ENCODE data around the gene MRTFB. TPM values are rescaled to one million over a fixed set of nuclear protein-coding genes. Genes with fewer than 3 reads are reported as not detected.

MRTFB gene
- total RNA-seq, 1 experiment from 2014 or later, result 90.5 TPM

DNA sequence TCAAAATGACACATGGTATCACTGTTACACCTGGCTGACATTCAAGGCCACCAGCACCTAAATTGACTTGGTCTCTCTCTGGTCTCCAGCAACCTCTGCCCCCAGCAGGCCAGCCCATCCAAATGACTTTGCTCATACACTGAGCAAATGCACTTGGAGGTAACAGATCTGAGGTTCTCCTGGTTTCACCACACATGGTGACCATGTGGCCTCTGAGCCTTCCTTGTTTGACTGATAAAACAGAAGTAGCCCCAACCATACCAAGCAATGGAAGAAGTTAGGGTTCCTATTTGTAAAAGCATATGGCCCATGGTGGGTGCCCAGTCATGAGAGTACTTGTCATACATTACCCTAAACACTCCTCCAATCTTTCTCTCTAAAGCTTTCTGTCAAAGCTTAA is 181.7 kb downstream of the MRTFB start:
- BruUV-seq (replicated peaks), result no TSS peak
- H3K36me3 ChIP-seq (ENCODE audit: control insufficient read depth, insufficient read depth, low read length), result peaks cover 46% of the 10 kb centered on the region
- TF ChIP-seq REST (IDR thresholded peaks at IDR 0.05; ENCODE audit: insufficient read depth in 1 of 2, low read depth in 2 of 2, low read length in 1 of 2) (no peak), POLR2AphosphoS5 (IDR thresholded peaks at IDR 0.05; ENCODE audit: low read depth, low read length) (no peak), CTCF (IDR thresholded peaks at IDR 0.05) (no peak), TCF7L2 (IDR thresholded peaks at IDR 0.05; ENCODE audit: low read depth, low read length) (no peak), SIN3A (IDR thresholded peaks at IDR 0.05; ENCODE audit: borderline replicate concordance, insufficient read depth, low read depth, low read length) (no peak)
- ATAC-seq, result no peak
- in situ Hi-C loops (cut with HindIII; ENCODE audit: low pct_unique_long_range_greater_than_20kb, low sequenced_read_pairs), result no loop called here
- no peaks in the 10 kb centered on the region for H3K9me3 ChIP-seq (ENCODE audit: control insufficient read depth, insufficient read depth, low read depth, low read length)
- no peak overlapping the region for H3K27ac ChIP-seq (ENCODE audit: low read length)
- no peak for DNase-seq (ENCODE audit: low read depth, low spot score)
- H3K27me3 ChIP-seq (ENCODE audit: control insufficient read depth, insufficient read depth, low read length), result no peaks in the 10 kb centered on the region
- ChIA-PET CTCF (no interaction called here), POLR2A (no interaction called here)
- intact Hi-C loops (cut with micrococcal nuclease; ENCODE audit: unreplicated experiment), result no loop called here
- H3K4me3 ChIP-seq (ENCODE audit: low read depth in 2 of 2, low read length in 2 of 2), result no peak overlapping the region
- H3K4me1 ChIP-seq (ENCODE audit: control insufficient read depth, insufficient read depth, low read length), result no peaks in the 10 kb centered on the region

DNA sequence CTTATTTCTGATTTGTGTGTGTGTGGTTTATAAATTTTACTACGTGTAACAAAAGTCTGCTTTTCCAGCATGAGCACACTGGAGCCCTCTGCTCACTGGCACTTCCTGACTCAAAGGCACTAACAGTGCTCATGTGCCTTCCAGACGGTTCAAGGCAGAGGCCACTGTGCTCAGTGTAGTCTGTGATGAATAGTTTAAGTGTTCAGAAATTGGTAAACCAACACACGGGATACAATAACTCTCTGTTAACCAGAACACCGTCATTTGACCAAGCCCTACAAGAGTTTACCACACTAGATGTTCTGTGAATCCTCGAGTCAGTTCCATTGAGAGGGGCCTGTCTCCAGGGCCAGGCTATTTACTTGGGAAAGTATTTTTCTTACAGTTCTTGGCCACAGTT is 191.9 kb downstream of the MRTFB start:
- H3K4me1 ChIP-seq (ENCODE audit: control insufficient read depth, insufficient read depth, low read length), result no peaks in the 10 kb centered on the region
- H3K27me3 ChIP-seq (ENCODE audit: control insufficient read depth, insufficient read depth, low read length), result no peaks in the 10 kb centered on the region
- H3K36me3 ChIP-seq (ENCODE audit: control insufficient read depth, insufficient read depth, low read length), result peaks cover 42% of the 10 kb centered on the region
- ChIA-PET CTCF (no interaction called here), POLR2A (no interaction called here)
- intact Hi-C loops (cut with micrococcal nuclease; ENCODE audit: unreplicated experiment), result no loop called here
- BruUV-seq (replicated peaks), result no TSS peak
- in situ Hi-C loops (cut with HindIII; ENCODE audit: low pct_unique_long_range_greater_than_20kb, low sequenced_read_pairs), result no loop called here
- ATAC-seq, result no peak
- no peaks in the 10 kb centered on the region for H3K9me3 ChIP-seq (ENCODE audit: control insufficient read depth, insufficient read depth, low read depth, low read length)
- TF ChIP-seq SIN3A (IDR thresholded peaks at IDR 0.05; ENCODE audit: borderline replicate concordance, insufficient read depth, low read depth, low read length), result no peak
- TF ChIP-seq TCF7L2 (IDR thresholded peaks at IDR 0.05; ENCODE audit: low read depth, low read length), result no peak
- no peak overlapping the region for H3K4me3 ChIP-seq (ENCODE audit: low read depth in 2 of 2, low read length in 2 of 2)
- H3K27ac ChIP-seq (ENCODE audit: low read length), result no peak overlapping the region
- no peak for DNase-seq (ENCODE audit: low read depth, low spot score)

DNA sequence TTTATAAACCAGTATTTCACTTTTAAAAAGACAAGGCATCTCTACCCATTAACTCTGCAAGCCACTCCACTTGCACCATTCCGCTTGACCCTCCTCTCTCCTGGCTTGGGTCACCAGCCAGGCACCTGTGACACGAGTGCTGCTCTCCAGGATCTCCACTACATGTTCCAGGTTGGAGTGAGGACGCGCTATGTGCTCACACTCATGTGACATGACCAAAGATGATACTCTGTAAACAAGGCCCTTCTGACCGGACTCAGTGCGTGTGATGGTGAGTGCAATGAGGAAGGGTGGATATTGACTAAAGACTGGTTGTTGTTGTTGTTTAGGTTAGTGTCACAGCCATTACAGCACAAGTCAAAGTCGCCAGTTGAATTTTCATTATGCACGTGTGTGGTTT is 192.7 kb downstream of the MRTFB start:
- TF ChIP-seq REST (IDR thresholded peaks at IDR 0.05; ENCODE audit: insufficient read depth in 1 of 2, low read depth in 2 of 2, low read length in 1 of 2) (no peak), CTCF (IDR thresholded peaks at IDR 0.05) (no peak), POLR2AphosphoS5 (IDR thresholded peaks at IDR 0.05; ENCODE audit: low read depth, low read length) (no peak), TCF7L2 (IDR thresholded peaks at IDR 0.05; ENCODE audit: low read depth, low read length) (no peak), SIN3A (IDR thresholded peaks at IDR 0.05; ENCODE audit: borderline replicate concordance, insufficient read depth, low read depth, low read length) (no peak)
- Histone ChIP-seq H3K36me3 (ENCODE audit: control insufficient read depth, insufficient read depth, low read length) (peaks cover 37% of the 10 kb centered on the region), H3K9me3 (ENCODE audit: control insufficient read depth, insufficient read depth, low read depth, low read length) (no peaks in the 10 kb centered on the region), H3K27ac (ENCODE audit: low read length) (no peak overlapping the region), H3K4me3 (ENCODE audit: low read depth in 2 of 2, low read length in 2 of 2) (no peak overlapping the region), H3K27me3 (ENCODE audit: control insufficient read depth, insufficient read depth, low read length) (no peaks in the 10 kb centered on the region), H3K4me1 (ENCODE audit: control insufficient read depth, insufficient read depth, low read length) (no peaks in the 10 kb centered on the region)
- in situ Hi-C loops (cut with HindIII; ENCODE audit: low pct_unique_long_range_greater_than_20kb, low sequenced_read_pairs), result no loop called here
- ChIA-PET CTCF (no interaction called here), POLR2A (no interaction called here)
- DNase-seq (ENCODE audit: low read depth, low spot score), result no peak
- no TSS peak for BruUV-seq (replicated peaks)
- ATAC-seq, result no peak
- intact Hi-C loops (cut with micrococcal nuclease; ENCODE audit: unreplicated experiment), result no loop called here
